Suppressor macrophage treated with lipopolysaccharide for 1 hour (primary cell): Measurements from ENCODE around the gene TBXAS1.
A peak's percentile ranks its signal among the peaks of the same experiment; 100 is the strongest.

Experiments
- DNase-seq, 3 donors: peaks; one replicate each; pipeline ENCODE4 v3.0.0-alpha.2; 2020 to 2022

TBXAS1 gene

GRCh38 chr7:139855498-139856270 is 26.6 kb downstream of the TBXAS1 start:
- peak; percentile 84 to 90 (median 88) for DNase-seq

DNA sequence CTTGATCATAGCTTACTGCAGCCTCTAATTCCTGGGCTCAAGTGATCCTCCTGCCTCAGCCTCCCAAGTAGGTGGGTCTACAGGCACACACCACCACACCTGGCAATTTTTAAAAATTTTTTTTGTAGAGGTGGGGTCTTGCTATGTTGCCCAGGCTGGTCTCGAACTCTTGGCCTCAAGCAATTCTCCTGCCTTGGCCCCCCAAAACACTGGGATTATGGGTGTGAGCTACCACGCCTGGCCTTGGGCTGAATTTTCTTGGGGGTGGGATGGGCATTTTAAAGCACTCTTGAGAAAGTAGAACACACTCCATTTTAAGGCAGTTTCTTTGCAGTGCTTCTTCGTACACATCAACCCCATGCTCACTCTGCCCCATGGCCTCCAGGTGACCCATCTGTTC is 28.7 kb downstream of the TBXAS1 start:
- no peak for DNase-seq

- peak; percentile 82 to 88 (median 84) for DNase-seq
Observed at GRCh38 chr7:139860090-139860775, 31.2 kb downstream of the TBXAS1 start.

DNA sequence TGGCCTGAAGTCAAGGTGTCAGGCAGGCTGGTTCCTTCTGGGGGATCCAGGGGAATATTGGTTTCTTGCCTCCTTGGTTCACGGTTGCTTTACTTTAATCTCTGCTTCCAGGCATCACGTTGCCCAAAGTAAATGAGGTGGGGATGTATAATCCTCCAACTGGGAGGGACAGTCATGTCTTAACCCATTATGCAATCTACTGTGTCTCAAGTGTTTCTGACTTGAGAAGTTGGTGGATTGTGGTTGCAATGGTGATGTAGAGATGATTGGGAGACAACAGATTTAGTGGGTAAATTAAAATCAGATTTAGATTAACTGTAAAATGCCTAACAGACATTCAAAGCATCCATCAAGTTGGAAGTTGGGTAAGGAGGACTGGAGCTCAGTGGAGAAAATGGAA is 32.7 kb downstream of the TBXAS1 start:
- peak; percentile 26 to 50 (median 37) for DNase-seq

- DNase-seq = no peak
Observed at GRCh38 chr7:139866047-139866837, 37.2 kb downstream of the TBXAS1 start.

GRCh38 chr7:139867847-139868246 is 38.8 kb downstream of the TBXAS1 start:
- DNase-seq = no peak

- peak in 2 of 3 donors; percentile 25 to 28 for DNase-seq
Observed at GRCh38 chr7:139869886-139870285, 40.8 kb downstream of the TBXAS1 start.

GRCh38 chr7:139870380-139870779 is 41.3 kb downstream of the TBXAS1 start:
- DNase-seq = peak in 2 of 3 donors; percentile 35 to 49

DNA sequence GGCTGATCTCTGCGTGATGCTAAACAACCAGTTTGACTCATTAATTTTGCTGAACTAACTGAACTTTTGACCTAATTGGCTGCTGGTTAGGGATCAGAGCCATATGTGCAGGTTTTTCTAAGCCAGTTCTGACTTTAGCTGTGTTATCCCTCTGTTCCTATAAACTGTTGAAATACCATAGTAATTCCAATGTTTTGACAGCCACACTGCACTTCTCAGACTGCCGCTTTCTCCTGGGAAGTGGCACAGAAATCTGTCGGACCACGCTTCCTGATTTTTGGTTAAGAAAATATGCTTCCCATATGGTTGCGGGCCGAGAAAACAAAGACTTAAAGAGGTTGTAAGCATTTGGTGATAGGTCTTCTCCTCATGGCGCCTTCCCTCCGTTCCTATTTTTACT is 42.3 kb downstream of the TBXAS1 start:
- no peak for DNase-seq

GRCh38 chr7:139871820-139872219 is 42.8 kb downstream of the TBXAS1 start:
- DNase-seq = no peak

DNA sequence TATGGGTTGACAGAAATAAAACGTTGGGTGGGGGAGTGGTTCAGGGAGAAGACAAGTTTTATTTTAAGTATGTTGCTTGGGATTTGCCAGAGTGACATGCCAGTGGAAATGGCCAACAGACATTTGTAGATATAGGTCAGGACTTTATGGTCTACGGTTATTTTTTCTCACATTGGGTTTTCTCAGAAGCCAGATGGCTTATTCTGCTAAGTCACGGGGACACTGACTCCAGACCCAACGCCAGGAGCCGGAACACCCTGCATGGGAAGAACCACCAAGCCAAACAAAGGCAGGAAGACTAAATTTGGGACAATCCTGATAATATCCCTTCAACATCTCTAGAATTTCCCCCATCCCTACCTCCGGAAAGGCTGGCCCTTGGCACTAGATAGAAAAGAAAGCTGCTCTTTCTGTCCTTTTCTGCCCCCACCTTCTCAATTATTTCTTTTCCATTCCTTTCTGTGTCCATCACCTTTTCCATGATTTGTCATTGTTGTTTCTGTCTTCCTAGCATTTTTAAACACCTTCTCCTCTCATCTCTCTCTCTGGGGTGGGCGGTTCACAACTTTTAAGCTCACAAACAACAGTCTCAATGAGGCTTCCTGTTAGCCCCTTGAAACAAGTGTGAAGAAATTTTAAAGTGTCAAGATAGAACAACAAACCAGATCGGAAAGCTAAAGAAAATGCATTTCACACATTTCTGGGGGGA is 44.7 kb downstream of the TBXAS1 start:
- no peak for DNase-seq

DNA sequence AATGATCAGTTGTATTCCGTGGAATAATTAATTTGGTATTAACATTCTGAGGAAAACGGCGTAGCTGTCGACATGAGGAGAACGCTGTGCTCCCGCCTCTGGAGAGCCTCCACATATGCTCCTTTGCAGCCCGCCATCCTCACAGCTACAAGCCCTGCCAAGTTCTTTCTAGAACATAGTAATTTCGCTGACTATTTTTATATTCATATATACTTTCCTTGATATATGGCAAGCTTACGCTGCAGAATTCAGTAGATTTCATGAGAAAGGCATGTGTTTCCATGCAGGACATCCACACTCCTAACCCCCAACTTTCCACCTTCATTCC is 45.2 kb downstream of the TBXAS1 start:
- no peak for DNase-seq

GRCh38 chr7:139875821-139876241 is 46.8 kb downstream of the TBXAS1 start:
- peak; percentile 61 to 76 (median 64) for DNase-seq

GRCh38 chr7:139876622-139877283 is 47.7 kb downstream of the TBXAS1 start:
- peak in 2 of 3 donors; percentile 29 to 32 for DNase-seq

GRCh38 chr7:139883814-139884213 is 54.8 kb downstream of the TBXAS1 start:
- DNase-seq = no peak

DNA sequence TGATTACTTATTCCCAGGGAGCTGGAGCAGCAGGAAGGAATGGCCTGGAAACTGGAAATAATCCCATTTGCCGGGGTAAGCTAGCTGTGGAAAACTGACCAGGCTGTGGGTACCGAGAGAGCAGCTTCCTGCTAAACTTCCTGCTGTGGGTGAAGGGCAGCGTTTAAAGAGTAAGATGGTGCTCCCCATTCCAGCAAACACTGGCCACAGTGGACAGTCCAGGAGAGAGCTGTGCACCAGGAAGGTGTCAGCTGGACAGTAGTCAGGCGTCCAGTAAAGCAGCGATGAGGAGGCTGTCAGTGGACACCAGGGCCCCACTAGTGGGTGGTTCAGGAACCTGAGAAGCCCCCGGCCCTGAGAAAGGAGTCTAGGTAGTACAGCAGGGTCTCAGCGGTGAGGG is 55.4 kb downstream of the TBXAS1 start:
- DNase-seq = no peak

GRCh38 chr7:139885511-139885910 is 56.4 kb downstream of the TBXAS1 start:
- peak in 2 of 3 donors; percentile 42 to 46 for DNase-seq

- peak; percentile 71 to 87 (median 76) for DNase-seq
Observed at GRCh38 chr7:139886206-139886605, 57.1 kb downstream of the TBXAS1 start.

DNA sequence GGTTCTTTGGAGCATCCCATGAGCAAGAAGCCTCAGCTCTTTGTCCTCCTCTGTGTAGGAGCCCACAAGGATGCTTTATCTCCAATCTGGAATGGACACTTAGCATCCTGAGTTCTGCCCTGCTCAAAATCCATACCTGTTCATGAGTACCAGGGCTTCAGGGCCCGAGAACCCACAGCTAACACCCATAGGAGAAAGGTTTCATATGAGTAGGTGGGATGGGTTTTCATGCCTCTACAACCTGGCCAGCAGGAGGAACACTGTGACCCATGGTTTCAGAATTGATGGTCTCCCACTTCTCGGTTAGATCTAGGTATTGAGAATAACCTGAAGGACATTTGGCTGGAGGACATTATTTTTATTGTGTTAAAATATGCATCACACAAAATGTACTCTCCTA is 57.8 kb downstream of the TBXAS1 start:
- DNase-seq = peak in 1 of 3 donors; percentile 6

GRCh38 chr7:139887992-139888481 is 59.0 kb downstream of the TBXAS1 start:
- peak; percentile 58 to 74 (median 59) for DNase-seq

GRCh38 chr7:139889186-139889871 is 60.3 kb downstream of the TBXAS1 start:
- peak in 2 of 3 donors; percentile 44 to 70 for DNase-seq
